Measurements from ENCODE around the gene SKIDA1.

SKIDA1 gene

DNA sequence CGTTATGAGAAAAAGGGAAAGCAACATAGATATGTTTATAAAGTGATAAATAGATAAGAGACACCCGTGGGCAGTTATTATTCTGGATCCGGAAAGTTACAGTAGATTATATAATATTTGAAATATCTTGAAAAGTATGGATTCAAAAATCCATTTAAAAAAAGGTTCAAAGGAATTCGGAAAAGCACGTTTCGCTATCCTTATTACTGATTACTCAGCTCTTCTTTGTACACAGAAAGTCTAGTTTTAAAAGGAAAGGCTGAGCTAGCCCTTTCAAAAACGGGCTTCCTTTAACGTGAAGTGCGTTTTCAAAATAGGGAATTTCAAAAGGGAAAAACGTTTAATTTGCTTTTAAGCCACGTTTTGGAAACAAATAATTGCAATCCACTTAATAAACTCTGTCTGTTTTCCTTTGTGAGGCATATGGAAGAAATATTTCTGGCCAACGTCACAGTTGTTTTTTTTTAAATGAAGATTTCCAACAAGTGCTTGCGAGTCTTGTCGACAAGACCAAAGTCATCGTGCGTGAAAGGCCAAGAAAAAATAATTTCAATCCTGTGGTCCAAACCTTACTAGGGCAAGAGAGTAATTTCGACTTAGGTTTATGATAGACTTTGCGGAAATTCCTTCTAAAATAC lies 2.2 kb upstream of the SKIDA1 start:
- DNase-seq (ENCODE audit: low read depth in 1 of 2, low spot score in 1 of 2): no peak
- no peaks in the 10 kb centered on the region for H3K27me3 ChIP-seq (ENCODE audit: insufficient read depth, poor library complexity, severe bottlenecking)
- peak overlapping the region; percentile 93 for H3K27ac ChIP-seq (replicated peaks)
- peak overlapping the region; percentile 27 for H3K4me3 ChIP-seq (replicated peaks; ENCODE audit: insufficient read depth, low read length)
- TF ChIP-seq GABPA (IDR thresholded peaks at IDR 0.05; ENCODE audit: low read depth) (no peak), POLR2AphosphoS5 (IDR thresholded peaks at IDR 0.05; ENCODE audit: low read depth) (no peak), SPI1 (IDR thresholded peaks at IDR 0.05; ENCODE audit: borderline replicate concordance, low read depth) (no peak)
- TF ChIP-seq, protein P1, sequence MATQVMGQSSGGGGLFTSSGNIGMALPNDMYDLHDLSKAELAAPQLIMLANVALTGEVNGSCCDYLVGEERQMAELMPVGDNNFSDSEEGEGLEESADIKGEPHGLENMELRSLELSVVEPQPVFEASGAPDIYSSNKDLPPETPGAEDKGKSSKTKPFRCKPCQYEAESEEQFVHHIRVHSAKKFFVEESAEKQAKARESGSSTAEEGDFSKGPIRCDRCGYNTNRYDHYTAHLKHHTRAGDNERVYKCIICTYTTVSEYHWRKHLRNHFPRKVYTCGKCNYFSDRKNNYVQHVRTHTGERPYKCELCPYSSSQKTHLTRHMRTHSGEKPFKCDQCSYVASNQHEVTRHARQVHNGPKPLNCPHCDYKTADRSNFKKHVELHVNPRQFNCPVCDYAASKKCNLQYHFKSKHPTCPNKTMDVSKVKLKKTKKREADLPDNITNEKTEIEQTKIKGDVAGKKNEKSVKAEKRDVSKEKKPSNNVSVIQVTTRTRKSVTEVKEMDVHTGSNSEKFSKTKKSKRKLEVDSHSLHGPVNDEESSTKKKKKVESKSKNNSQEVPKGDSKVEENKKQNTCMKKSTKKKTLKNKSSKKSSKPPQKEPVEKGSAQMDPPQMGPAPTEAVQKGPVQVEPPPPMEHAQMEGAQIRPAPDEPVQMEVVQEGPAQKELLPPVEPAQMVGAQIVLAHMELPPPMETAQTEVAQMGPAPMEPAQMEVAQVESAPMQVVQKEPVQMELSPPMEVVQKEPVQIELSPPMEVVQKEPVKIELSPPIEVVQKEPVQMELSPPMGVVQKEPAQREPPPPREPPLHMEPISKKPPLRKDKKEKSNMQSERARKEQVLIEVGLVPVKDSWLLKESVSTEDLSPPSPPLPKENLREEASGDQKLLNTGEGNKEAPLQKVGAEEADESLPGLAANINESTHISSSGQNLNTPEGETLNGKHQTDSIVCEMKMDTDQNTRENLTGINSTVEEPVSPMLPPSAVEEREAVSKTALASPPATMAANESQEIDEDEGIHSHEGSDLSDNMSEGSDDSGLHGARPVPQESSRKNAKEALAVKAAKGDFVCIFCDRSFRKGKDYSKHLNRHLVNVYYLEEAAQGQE (IDR thresholded peaks at IDR 0.05; ENCODE audit: insufficient replicate concordance, low read depth): no peak
- TF ChIP-seq, protein P2, sequence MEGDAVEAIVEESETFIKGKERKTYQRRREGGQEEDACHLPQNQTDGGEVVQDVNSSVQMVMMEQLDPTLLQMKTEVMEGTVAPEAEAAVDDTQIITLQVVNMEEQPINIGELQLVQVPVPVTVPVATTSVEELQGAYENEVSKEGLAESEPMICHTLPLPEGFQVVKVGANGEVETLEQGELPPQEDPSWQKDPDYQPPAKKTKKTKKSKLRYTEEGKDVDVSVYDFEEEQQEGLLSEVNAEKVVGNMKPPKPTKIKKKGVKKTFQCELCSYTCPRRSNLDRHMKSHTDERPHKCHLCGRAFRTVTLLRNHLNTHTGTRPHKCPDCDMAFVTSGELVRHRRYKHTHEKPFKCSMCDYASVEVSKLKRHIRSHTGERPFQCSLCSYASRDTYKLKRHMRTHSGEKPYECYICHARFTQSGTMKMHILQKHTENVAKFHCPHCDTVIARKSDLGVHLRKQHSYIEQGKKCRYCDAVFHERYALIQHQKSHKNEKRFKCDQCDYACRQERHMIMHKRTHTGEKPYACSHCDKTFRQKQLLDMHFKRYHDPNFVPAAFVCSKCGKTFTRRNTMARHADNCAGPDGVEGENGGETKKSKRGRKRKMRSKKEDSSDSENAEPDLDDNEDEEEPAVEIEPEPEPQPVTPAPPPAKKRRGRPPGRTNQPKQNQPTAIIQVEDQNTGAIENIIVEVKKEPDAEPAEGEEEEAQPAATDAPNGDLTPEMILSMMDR (IDR thresholded peaks at IDR 0.05; ENCODE audit: insufficient read depth, low read length): no peak

DNA sequence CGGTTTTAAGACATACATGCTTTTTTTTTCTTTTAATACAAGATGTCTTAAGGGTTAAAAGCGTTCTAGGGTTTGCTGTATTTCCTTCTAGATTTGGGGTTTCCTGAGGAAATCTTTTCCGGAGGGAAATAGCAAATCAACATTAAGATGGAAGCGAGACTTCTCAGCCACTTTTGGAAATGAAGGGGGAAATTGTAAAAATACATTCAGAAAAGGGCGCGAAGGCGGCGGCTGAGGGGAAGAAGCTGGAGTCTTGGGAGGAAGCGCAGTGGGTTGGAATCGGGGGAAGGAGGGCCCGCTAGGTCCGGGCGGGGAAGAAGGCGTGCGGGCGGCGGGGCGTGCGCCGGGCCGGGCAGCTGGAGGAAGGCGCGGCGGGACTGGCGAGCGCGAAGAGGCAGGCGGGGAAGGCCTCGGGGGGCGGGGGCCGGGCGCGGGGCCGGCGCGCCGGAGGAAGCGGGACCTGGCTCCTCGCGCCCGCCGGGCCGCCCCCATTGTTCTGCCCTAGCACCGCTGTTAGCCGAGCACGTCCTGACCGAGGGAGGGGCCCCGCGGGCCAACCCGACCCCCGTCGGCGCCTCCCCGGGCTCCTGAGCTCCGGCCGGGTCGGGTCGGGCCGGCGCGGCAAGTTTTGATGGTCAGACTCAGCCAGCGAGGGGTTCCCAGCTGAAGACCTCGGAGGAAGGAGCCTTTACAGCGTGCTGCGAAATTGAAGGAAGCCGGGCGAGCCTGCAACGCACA lies 1.5 kb upstream of the SKIDA1 start:
- DNase-seq (ENCODE audit: low read depth in 1 of 2, low spot score in 1 of 2): peak in 1 of 2 experiments; percentile 52
- Histone ChIP-seq H3K27ac (replicated peaks) (peak overlapping the region; percentile 93), H3K27me3 (ENCODE audit: insufficient read depth, poor library complexity, severe bottlenecking) (no peaks in the 10 kb centered on the region), H3K4me3 (replicated peaks; ENCODE audit: insufficient read depth, low read length) (peak overlapping the region; percentile 43)
- peak; percentile 33; the same call in 1 of the 2 replicates for TF ChIP-seq POLR2AphosphoS5 (IDR thresholded peaks at IDR 0.05; ENCODE audit: low read depth)
- TF ChIP-seq, protein P2 (IDR thresholded peaks at IDR 0.05; ENCODE audit: insufficient read depth, low read length): no peak

DNA sequence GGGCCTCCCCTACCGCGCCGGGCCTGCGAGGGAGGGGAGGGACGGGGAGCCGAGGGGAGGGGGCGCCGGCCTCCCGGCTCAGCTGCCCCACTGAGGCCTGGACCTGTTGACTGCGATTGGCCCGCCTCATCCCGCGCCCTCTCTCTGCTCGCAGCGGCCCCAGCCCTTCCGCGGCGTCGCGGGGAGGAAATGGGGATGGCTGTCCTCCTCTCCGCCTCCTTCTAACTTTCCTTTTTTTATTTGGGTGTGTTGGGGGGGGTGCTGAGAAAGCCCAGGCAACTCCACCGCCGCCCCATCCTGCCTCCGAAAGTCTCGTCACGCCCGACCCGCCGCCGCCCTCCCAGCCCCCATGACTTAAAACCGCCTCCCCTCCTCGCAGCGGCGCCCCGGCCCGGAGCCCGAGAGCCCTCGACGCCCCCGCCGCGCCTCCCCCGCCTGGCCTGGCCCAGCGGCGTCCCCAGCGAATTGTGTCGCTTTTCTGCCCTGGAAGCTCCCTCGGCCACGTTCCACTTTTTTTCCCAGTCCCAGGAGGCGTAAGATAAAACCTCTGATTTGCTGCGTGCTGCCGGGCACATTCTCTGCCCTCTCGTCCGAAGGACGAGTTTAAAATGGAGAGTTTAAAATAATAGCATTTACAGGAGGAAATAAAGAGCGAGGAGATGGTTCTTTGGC lies 842 bp upstream of the SKIDA1 start:
- Histone ChIP-seq H3K4me3 (replicated peaks; ENCODE audit: insufficient read depth, low read length) (peak overlapping the region; percentile 43), H3K27me3 (ENCODE audit: insufficient read depth, poor library complexity, severe bottlenecking) (no peaks in the 10 kb centered on the region), H3K27ac (replicated peaks) (peak overlapping the region; percentile 93)
- DNase-seq (ENCODE audit: low read depth in 1 of 2, low spot score in 1 of 2): peak in 1 of 2 experiments; percentile 26
- no peak for TF ChIP-seq GABPA (IDR thresholded peaks at IDR 0.05; ENCODE audit: low read depth)
- no peak for TF ChIP-seq POLR2AphosphoS5 (IDR thresholded peaks at IDR 0.05; ENCODE audit: low read depth)
- TF ChIP-seq, protein P1 (IDR thresholded peaks at IDR 0.05; ENCODE audit: insufficient replicate concordance, low read depth): no peak
- TF ChIP-seq, protein P2 (IDR thresholded peaks at IDR 0.05; ENCODE audit: insufficient read depth, low read length): no peak
- TF ChIP-seq SPI1 (IDR thresholded peaks at IDR 0.05; ENCODE audit: borderline replicate concordance, low read depth): no peak
